ENCODE results near the gene PPP2CA. TPM values are rescaled to one million over a fixed set of nuclear protein-coding genes. Genes with fewer than 3 reads are reported as not detected.
"Not testable (repeated sequence)": the region's sequence is repeated elsewhere in the genome, so short reads cannot be mapped to it uniquely, and the experiment has no call there.

The PPP2CA gene
- polyA plus RNA-seq, 3 donors = 33.2 to 95.5 (median 35.4) TPM

GRCh38 chr5:134174841-134175839, 50.7 kb downstream of the PPP2CA start:
- H3K27ac ChIP-seq (ENCODE audit: low read depth, low read length) = no peak overlapping the region
- 10 to 34% (median 24%) methylated on average over 10 of the region's 10 CpGs for WGBS, 3 donors

- WGBS, 3 donors = 80 to 94% (median 90%) methylated on average over 4 of the region's 4 CpGs
- no peak overlapping the region for H3K27ac ChIP-seq (ENCODE audit: low read depth, low read length)
Measured at GRCh38 chr5:134171972-134172371, 53.9 kb downstream of the PPP2CA start.

DNA sequence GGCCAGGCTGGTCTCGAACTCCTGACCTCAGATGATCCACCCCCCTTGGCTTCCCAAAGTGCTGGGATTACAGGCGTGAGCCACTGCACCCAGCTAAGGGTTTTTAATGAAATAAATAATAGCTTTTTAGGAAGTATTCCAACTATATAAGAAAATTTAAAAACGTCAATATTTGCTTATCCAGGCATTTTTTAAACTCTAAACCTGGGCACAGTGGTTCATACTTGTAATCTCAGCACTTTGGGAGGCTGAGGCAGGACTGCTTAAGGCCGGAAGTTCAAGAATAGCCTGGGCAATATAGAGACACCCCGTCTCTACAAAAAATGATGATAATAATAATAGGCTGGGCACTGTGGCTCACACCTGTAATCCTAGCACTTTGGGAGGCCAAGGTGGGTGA, 63.3 kb downstream of the PPP2CA start:
- WGBS, 3 donors = 96 to 97% (median 97%) methylated on average over 5 of the region's 5 CpGs
- H3K27ac ChIP-seq (ENCODE audit: low read depth, low read length) = no peak overlapping the region

GRCh38 chr5:134161513-134162395, 64.1 kb downstream of the PPP2CA start:
- no peak overlapping the region for H3K27ac ChIP-seq (ENCODE audit: low read depth, low read length)
- whole genome bisulfite sequencing, 3 donors = 92 to 100% (median 97%) methylated on average over 6 of the region's 6 CpGs

DNA sequence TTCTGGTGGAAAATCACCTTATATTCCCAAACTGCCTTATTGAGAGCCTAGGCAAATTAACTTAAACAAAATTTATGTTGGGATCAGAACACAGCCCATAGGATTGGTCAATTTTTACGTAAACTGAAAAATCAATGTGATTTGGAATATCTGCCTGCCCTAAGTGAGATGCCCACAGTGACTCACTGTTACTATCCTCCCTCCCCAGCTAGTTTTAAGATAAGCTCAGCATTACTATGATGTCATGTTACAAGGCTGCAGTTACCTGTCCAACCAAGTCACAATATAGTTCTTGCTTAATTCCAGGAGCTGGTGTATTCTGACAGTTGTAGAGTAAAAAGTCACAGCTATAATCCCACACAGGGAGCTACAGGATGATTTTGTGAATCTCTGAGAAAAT, 72.2 kb downstream of the PPP2CA start:
- WGBS, 3 donors = 92 to 100% (median 97%) methylated on average over 1 of the region's 1 CpG
- H3K27ac ChIP-seq (ENCODE audit: low read depth, low read length) = no peak overlapping the region

DNA sequence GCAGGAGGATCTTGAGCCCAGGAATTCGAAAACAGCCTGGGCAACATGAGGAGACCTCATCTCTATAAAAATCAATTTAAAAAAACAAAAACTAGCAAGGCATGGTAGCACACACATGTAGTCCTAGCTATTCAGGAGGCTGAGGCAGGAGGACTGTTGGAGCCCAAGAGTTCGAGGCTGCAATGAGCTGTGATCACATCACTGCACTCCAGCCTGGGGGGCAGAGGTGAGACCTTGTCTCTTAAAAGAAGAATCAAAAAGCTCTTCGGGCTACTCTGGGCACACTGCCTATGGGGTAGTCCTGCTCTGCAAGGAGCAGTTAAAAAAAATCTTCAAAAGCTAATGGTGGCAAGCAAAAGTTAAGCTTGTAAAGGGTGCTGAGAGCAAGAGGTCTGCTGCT, 72.6 kb downstream of the PPP2CA start:
- WGBS, 3 donors = 78 to 97% (median 90%) methylated on average over 3 of the region's 3 CpGs
- no peak overlapping the region for H3K27ac ChIP-seq (ENCODE audit: low read depth, low read length)

DNA sequence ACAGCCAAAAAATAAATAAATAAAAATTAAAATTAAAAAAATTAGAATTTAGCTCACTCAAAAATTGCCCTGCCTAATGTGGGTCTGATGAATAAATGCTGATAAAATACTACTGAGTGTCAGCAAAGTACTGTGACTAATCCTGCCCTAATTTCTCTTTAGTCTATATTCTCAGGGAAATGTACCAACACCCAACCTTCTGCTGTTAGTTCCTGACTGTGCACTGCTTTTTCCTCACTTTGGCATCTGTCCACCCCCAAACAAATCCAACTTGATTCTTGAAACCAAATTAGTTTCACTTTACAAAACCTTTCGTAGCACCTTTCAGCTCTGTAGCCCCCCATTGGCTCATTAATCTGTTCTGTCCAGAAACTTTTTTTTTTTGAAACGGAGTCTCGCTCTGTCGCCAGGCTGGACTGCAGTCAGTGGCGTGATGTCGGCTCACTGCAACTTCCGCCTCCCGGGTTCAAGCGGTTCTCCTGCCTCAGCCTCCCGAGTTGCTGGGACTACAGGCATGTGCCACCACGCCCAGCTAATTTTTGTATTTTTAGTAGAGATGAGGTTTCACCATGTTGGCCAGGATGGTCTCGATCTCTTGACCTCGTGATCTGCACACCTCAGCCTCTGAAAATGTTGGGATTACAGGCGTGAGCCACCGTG, 73.6 kb downstream of the PPP2CA start:
- H3K27ac ChIP-seq (ENCODE audit: low read depth, low read length) = not testable (repeated sequence)
- 93 to 95% (median 94%) methylated on average over 15 of the region's 15 CpGs for WGBS, 3 donors

DNA sequence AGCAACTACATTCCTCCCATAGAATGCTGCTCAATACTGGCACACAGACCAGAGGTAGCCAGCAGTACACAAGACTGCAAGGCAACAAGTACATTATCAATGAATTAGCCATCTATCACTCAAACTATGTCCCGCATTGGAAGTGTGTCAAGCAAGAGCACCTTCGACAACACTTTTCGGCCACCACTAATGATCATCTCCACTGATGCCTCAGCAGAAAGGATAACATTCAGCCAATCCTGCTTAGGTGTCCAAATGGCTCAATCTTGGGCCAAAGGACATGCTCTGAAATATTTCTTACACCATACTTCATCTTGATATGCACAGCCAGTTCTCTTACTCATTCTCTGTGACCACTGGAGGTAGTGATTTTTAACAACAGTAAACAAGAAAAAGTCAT, 74.2 kb downstream of the PPP2CA start:
- H3K27ac ChIP-seq (ENCODE audit: low read depth, low read length) = no peak overlapping the region
- 95 to 98% (median 96%) methylated on average over 3 of the region's 3 CpGs for WGBS, 3 donors

- H3K27ac ChIP-seq (ENCODE audit: low read depth, low read length) = no peak overlapping the region
- WGBS, 3 donors = 44 to 71% (median 61%) methylated on average over 4 of the region's 4 CpGs
Measured at GRCh38 chr5:134149571-134150303, 76.1 kb downstream of the PPP2CA start.

DNA sequence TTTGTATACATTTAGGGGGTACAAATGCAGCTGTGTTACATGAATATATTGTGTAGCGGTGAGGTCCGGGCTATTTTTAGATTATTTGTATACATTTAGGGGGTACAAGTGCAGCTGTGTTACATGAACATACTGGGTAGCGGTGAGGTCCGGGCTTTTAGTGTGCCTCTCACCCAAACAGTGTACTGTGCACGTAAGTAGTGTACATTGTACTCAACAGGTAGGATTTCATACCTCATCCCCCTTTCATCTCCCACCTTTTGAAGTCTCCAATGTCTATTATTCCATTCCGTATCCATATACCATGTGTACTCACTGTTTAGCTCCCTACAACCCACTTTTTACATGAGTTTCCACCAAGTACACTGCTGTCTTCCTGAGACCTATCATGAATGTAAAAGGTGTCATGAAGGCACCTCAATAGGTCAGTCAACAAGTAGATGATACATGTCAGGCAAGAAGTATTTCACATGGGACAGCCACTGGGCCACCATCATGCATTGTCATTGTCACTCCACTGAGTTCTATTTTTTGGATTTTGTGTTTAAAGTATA, 76.8 kb downstream of the PPP2CA start:
- 87 to 94% (median 90%) methylated on average over 6 of the region's 6 CpGs for whole genome bisulfite sequencing, 3 donors
- H3K27ac ChIP-seq (ENCODE audit: low read depth, low read length) = no peak overlapping the region

- WGBS, 3 donors = 52 to 63% (median 53%) methylated on average over 2 of the region's 2 CpGs
- no peak overlapping the region for H3K27ac ChIP-seq (ENCODE audit: low read depth, low read length)
Measured at GRCh38 chr5:134148316-134148715, 77.6 kb downstream of the PPP2CA start.

- H3K27ac ChIP-seq (ENCODE audit: low read depth, low read length) = no peak overlapping the region
- WGBS, 3 donors = 80 to 89% (median 85%) methylated on average over 4 of the region's 4 CpGs
Measured at GRCh38 chr5:134146651-134147518, 79.0 kb downstream of the PPP2CA start.

DNA sequence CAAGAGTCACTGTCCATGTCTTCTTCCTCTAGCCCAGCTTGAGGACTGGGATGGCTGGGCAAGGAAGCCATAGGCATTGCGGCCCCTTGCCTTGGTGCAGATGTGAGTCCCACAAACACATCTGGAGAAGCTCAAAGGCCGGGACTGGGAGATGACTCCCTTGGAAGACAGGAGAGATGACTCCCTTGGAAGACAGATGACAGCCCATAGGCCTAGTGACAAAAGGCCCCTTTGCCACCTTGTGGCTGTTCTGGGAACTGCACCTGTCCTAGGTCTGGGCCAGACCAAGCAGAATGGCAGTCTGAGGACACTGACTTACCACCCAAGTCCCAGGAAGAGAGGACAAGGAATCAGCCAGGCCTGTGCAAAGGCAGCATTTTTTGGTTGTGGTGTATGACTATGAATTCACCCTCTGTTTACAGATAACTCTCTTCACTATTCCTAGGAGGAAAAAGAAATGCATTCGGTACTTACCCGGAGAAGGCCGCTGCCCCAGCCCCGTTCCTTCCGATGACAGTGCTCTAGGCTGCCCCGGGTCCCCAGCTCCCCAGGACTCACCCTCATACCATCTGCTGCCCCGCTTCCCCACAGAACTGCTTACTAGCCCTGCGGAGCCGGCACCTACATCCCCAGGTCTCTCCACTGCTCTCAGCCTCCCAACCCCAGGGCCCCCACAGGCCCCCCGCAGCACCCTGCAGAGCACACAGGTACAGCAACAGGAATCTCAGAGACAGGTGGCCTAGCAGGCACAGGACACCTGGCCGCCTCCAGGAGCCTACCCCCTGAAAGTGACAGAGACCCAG, 79.9 kb downstream of the PPP2CA start:
- no peak overlapping the region for H3K27ac ChIP-seq (ENCODE audit: low read depth, low read length)

GRCh38 chr5:134145041-134145757, 80.7 kb downstream of the PPP2CA start:
- WGBS, 3 donors = 59 to 60% (median 59%) methylated on average over 1 of the region's 1 CpG
- H3K27ac ChIP-seq (ENCODE audit: low read depth, low read length) = no peak overlapping the region

More for the DNA sequence above, 79.9 kb downstream of the PPP2CA start:
- WGBS, 3 donors = 89 to 90% (median 89%) methylated on average over 13 of the region's 13 CpGs
